OCI-LY7 (cell line): ENCODE data around the gene MAP4K2. TPM values are rescaled to one million over a fixed set of nuclear protein-coding genes. Genes with fewer than 3 reads are reported as not detected.

ENCODE experiments used
- BruUV-seq: library from RNA; stranded (reverse); fragments of 400-500 nt; replicated peaks from 2 replicates; lab custom pipeline; 2021; lab: Mats Ljungman, UMichigan
- CTCF ChIA-PET: fragments of 300-600 bp; sonication (Branson Sonifier 250); formaldehyde crosslinking; loops from one replicate; lab custom pipeline; 2022; ENCODE audit warnings: antibody characterized with exemption; ENCODE audit not compliant: unreplicated experiment; lab: Charles Lee
- POLR2A ChIA-PET: fragments of 300-600 bp; sonication (Branson Sonifier 250); formaldehyde crosslinking; loops from one replicate; lab custom pipeline; 2022; ENCODE audit warnings: antibody characterized with exemption; lab: Charles Lee
- DNase-seq: peaks from one replicate; pipeline ENCODE4 v3.0.0-alpha.2; 2015; ENCODE audit warnings: low spot score
- H2AFZ ChIP-seq: fragments of 200-600 bp; sonication (generic), shearing (Covaris generic); 2 replicates; pipeline ENCODE4 v1.6.1; 2014; ENCODE audit warnings: mild to moderate bottlenecking, antibody characterized with exemption, low read length, moderate library complexity
- H3K27ac ChIP-seq: fragments of 200-600 bp; sonication (generic); 2 replicates; pipeline ENCODE4 v1.5.1; 2014; ENCODE audit warnings: mixed run types, low read depth, mild to moderate bottlenecking, moderate library complexity, low read length, inconsistent platforms; ENCODE audit not compliant: poor library complexity, severe bottlenecking
- H3K36me3 ChIP-seq: fragments of 200-600 bp; sonication (generic); 2 replicates; pipeline ENCODE4 v1.6.1; 2014; ENCODE audit warnings: mild to moderate bottlenecking, antibody characterized with exemption, low read length, moderate library complexity, mixed read lengths; ENCODE audit not compliant: insufficient read depth
- H3K4me1 ChIP-seq: fragments of 200-600 bp; sonication (generic); 2 replicates; pipeline ENCODE4 v1.5.1; 2014; ENCODE audit warnings: mild to moderate bottlenecking, low read length; ENCODE audit not compliant: insufficient read depth, poor library complexity, severe bottlenecking
- H3K4me2 ChIP-seq: fragments of 200-600 bp; sonication (generic); 2 replicates; pipeline ENCODE4 v1.6.1; 2014; ENCODE audit warnings: mild to moderate bottlenecking, low read length
- H3K4me3 ChIP-seq: fragments of 200-600 bp; sonication (generic); 2 replicates; pipeline ENCODE4 v1.5.1; 2014; ENCODE audit warnings: mild to moderate bottlenecking, low read depth, low read length; ENCODE audit not compliant: poor library complexity, severe bottlenecking
- H3K79me2 ChIP-seq: fragments of 200-600 bp; sonication (generic); 2 replicates; pipeline ENCODE4 v1.6.1; 2016; ENCODE audit warnings: low read depth, mild to moderate bottlenecking, low read length, moderate library complexity, mixed read lengths; ENCODE audit not compliant: insufficient read depth
- H3K9me2 ChIP-seq: fragments of 200-600 bp; sonication (generic); 2 replicates; pipeline ENCODE4 v1.6.1; 2016; ENCODE audit warnings: mild to moderate bottlenecking, low read length, mixed read lengths; ENCODE audit not compliant: insufficient read depth
- H3K9me3 ChIP-seq: fragments of 200-600 bp; sonication (generic); 2 replicates; pipeline ENCODE4 v1.6.1; 2014; ENCODE audit warnings: mild to moderate bottlenecking, mixed run types, low read length, mixed read lengths
- H4K20me1 ChIP-seq: fragments of 200-600 bp; sonication (generic); 2 replicates; pipeline ENCODE4 v1.6.1; 2014; ENCODE audit warnings: mild to moderate bottlenecking, antibody characterized with exemption, low read length, moderate library complexity, mixed read lengths; ENCODE audit not compliant: insufficient read depth
- EZH2phosphoT487 ChIP-seq: fragments of 200-600 bp; sonication (generic); IDR thresholded peaks from 2 replicates; pipeline ENCODE4 v1.6.1; 2018; ENCODE audit warnings: low read depth, borderline replicate concordance, mild to moderate bottlenecking, mixed run types, antibody characterized with exemption, low read length, moderate library complexity, mixed read lengths
- intact Hi-C: fragments of 100-400 bp; cut with micrococcal nuclease; formaldehyde crosslinking; loops from one replicate; pipeline ENCODE4 v1.10.0; 2022; ENCODE audit not compliant: unreplicated experiment
- total RNA-seq, 2 experiments: library from RNA; depleted of rRNA in 1 of 2; stranded (reverse); fragments of >200 nt in 1 of 2; shearing (Covaris generic) in 1 of 2; gene quantifications; 2 replicates each; pipeline ENCODE4 v1.2.3, GENCODE V29; 2014 to 2022
- TF ChIP-seq, protein P1 (sequence below): fragments of 200-600 bp; sonication (generic); conservative IDR thresholded peaks from 2 replicates; pipeline ENCODE4 v1.5.1; 2014; ENCODE audit warnings: mild to moderate bottlenecking, antibody characterized with exemption, low read length, moderate library complexity, mixed read lengths

MAP4K2 gene
- total RNA-seq, 2 experiments from 2014 or later: 110 to 115 TPM

DNA sequence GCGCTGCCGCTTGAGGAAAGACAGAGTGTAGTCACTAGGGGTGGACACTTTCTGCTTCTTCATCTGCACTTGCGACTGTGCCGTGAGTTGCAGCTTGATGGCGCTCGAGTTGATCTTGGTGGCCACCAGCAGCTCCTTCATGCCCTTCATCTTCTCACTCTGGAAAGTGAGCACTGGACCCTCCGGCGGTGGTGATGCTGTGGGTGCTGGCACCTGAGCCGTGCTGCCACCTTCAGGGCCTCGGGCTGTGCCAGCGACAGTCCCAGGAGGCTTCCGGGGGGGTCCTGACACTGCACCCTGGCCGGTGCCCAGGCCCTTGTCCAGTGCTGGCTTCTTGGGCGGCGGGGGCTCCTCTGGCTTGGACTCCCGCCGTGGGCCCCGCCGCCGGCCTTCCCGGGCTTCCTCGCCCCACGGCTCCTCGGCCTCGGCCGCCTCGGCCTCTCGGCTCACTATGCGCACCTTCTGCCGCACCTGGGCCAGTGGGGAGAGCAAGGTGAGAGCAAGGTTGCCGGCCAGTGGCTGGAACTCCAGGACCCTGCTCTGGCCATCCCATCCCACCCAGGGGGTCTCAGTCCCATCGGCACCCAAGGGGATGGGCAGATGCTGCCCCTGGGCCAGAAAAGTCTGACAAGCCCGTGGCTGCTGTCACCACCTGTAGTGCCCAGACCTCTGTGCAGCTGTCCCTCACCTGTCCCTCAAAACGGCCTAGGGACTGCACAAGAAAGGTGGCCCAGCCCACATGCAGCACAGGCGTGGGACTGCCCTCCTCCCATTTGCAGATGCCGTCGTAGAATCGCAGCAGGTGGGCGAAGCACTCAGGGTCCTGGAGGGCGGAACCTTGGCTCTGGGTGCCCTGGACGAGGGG lies 1.6 kb upstream of the MAP4K2 start:
- peaks cover 53% of the 10 kb centered on the region for H3K4me1 ChIP-seq
- CTCF ChIA-PET: no interaction called here
- no TSS peak for BruUV-seq
- peaks cover 32% of the 10 kb centered on the region for H3K79me2 ChIP-seq
- peak; percentile 23 for DNase-seq
- peak overlapping the region; percentile 82; the same call in 1 of the 2 replicates for H3K4me2 ChIP-seq
- no peak overlapping the region for H3K4me3 ChIP-seq
- no peak overlapping the region for H2AFZ ChIP-seq
- intact Hi-C loops: no loop called here
- POLR2A ChIA-PET: interaction anchor here (0.6 kb wide), 1 partner anchor 68 kb away, joined by 5 read pairs; no protein-coding TSS in a partner anchor
- H3K9me3 ChIP-seq: no peaks in the 10 kb centered on the region
- TF ChIP-seq, protein P1, sequence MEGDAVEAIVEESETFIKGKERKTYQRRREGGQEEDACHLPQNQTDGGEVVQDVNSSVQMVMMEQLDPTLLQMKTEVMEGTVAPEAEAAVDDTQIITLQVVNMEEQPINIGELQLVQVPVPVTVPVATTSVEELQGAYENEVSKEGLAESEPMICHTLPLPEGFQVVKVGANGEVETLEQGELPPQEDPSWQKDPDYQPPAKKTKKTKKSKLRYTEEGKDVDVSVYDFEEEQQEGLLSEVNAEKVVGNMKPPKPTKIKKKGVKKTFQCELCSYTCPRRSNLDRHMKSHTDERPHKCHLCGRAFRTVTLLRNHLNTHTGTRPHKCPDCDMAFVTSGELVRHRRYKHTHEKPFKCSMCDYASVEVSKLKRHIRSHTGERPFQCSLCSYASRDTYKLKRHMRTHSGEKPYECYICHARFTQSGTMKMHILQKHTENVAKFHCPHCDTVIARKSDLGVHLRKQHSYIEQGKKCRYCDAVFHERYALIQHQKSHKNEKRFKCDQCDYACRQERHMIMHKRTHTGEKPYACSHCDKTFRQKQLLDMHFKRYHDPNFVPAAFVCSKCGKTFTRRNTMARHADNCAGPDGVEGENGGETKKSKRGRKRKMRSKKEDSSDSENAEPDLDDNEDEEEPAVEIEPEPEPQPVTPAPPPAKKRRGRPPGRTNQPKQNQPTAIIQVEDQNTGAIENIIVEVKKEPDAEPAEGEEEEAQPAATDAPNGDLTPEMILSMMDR: peak; percentile 44
- TF ChIP-seq EZH2phosphoT487: no peak
- H3K36me3 ChIP-seq: peaks cover 66% of the 10 kb centered on the region
- no peaks in the 10 kb centered on the region for H4K20me1 ChIP-seq
- peak overlapping the region; percentile 57 for H3K27ac ChIP-seq
- H3K9me2 ChIP-seq: no peaks in the 10 kb centered on the region

- DNase-seq: no peak
- ChIA-PET POLR2A (interaction anchor here (0.6 kb wide), 2 partner anchors 68 to 110 kb away, joined by 3 to 5 read pairs; no protein-coding TSS in a partner anchor), CTCF (no interaction called here)
- Histone ChIP-seq H3K4me3 (peak overlapping the region; percentile 69), H3K27ac (peak overlapping the region; percentile 57), H3K36me3 (peaks cover 73% of the 10 kb centered on the region), H3K4me1 (peaks cover 53% of the 10 kb centered on the region), H3K9me2 (no peaks in the 10 kb centered on the region), H4K20me1 (no peaks in the 10 kb centered on the region), H3K4me2 (peak overlapping the region; percentile 82), H3K79me2 (peaks cover 26% of the 10 kb centered on the region; the same call in 1 of the 2 replicates), H2AFZ (no peak overlapping the region), H3K9me3 (no peaks in the 10 kb centered on the region)
- TF ChIP-seq, protein P1: no peak
- TF ChIP-seq EZH2phosphoT487: no peak
- BruUV-seq: TSS peak; percentile 90
- intact Hi-C loops: loop anchor here (2.0 kb wide), 3 partner anchors 17 to 61 kb away; partner anchors contain the start of gene SF1
These were observed 882 bp upstream of the MAP4K2 start for GRCh38 chr11:64803846-64804345.
